ENCODE measurements around the gene SWAP70. TPM values are rescaled to one million over a fixed set of nuclear protein-coding genes. Genes with fewer than 3 reads are reported as not detected.

The SWAP70 gene
- total and polyA plus RNA-seq, 2 of the 13 experiments (the other 11 are each of a cell fraction or from before 2014, with no cell fraction given), result 4.6 to 8.7 TPM

GRCh38 chr11:9758637-9759518, 95.0 kb downstream of the SWAP70 start (continued):
- no peak for TF ChIP-seq REST (IDR thresholded peaks at IDR 0.05; ENCODE audit: borderline replicate concordance in 1 of 2, low read depth in 1 of 2, low read length in 2 of 2)
- no peak for TF ChIP-seq AHR (CRISPR knock-in tag; IDR thresholded peaks at IDR 0.05)
- no peak for TF ChIP-seq SP4 (CRISPR knock-in tag; IDR thresholded peaks at IDR 0.05)
- TF ChIP-seq ZNF280B (CRISPR knock-in tag; IDR thresholded peaks at IDR 0.05; ENCODE audit: borderline replicate concordance), result 0 out of 2 replicates have a peak, but pooled peaks have one; percentile 37
- no peak for TF ChIP-seq JUNB (CRISPR knock-in tag; IDR thresholded peaks at IDR 0.05; ENCODE audit: borderline replicate concordance)
- no peak for TF ChIP-seq REL (CRISPR knock-in tag; conservative IDR thresholded peaks at IDR 0.05)
- no peak for TF ChIP-seq ZMAT5 (CRISPR knock-in tag; IDR thresholded peaks at IDR 0.05; ENCODE audit: borderline replicate concordance, low read depth)
- TF ChIP-seq RBM39 (IDR thresholded peaks at IDR 0.05; ENCODE audit: low read depth, low read length, poor library complexity, severe bottlenecking), result no peak
- TF ChIP-seq TOPORS (CRISPR knock-in tag; IDR thresholded peaks at IDR 0.05), result peak; percentile 80; the same call in 1 of the 2 replicates
- no peak for TF ChIP-seq TEAD2 (CRISPR knock-in tag; IDR thresholded peaks at IDR 0.05)
- TF ChIP-seq DBP (CRISPR knock-in tag; IDR thresholded peaks at IDR 0.05; ENCODE audit: not compliant biosample characterization), result no peak
- peak; percentile 47; the same call in 1 of the 2 replicates for TF ChIP-seq ZNF350 (CRISPR knock-in tag; IDR thresholded peaks at IDR 0.05; ENCODE audit: borderline replicate concordance, low read depth)
- no peak for TF ChIP-seq PAWR (CRISPR knock-in tag; IDR thresholded peaks at IDR 0.05; ENCODE audit: borderline replicate concordance)
- TF ChIP-seq SMAD3 (CRISPR knock-in tag; IDR thresholded peaks at IDR 0.05), result peak; percentile 62
- TF ChIP-seq JDP2 (CRISPR knock-in tag; IDR thresholded peaks at IDR 0.05; ENCODE audit: borderline replicate concordance), result no peak
- TF ChIP-seq NCOA5 (CRISPR knock-in tag; IDR thresholded peaks at IDR 0.05), result no peak
- no peak for TF ChIP-seq SRSF1 (optimal IDR thresholded peaks at IDR 0.05; ENCODE audit: low read depth, low read length)
- TF ChIP-seq ZNF160 (CRISPR knock-in tag; IDR thresholded peaks at IDR 0.05), result 0 out of 2 replicates have a peak, but pooled peaks have one; percentile 20
- no peak for TF ChIP-seq ZNF207 (IDR thresholded peaks at IDR 0.05; ENCODE audit: borderline replicate concordance)
- no peak for TF ChIP-seq ETV6 (CRISPR knock-in tag; conservative IDR thresholded peaks at IDR 0.05)
